ENCODE measurements around the gene DAPK2. TPM values are rescaled to one million over a fixed set of nuclear protein-coding genes. Genes with fewer than 3 reads are reported as not detected.

The DAPK2 gene
- total RNA-seq, 1 donor from 2014 or later: 0.52 TPM

GRCh38 chr15:63943829-63944680, 102.2 kb downstream of the DAPK2 start:
- H3K4me1 Mint-ChIP-seq (ENCODE audit: low read depth, unreplicated experiment): peaks cover 10% of the 10 kb centered on the region
- peak overlapping the region; percentile 58 for H3K27ac Mint-ChIP-seq (ENCODE audit: unreplicated experiment)
- H2AFZ ChIP-seq (ENCODE audit: low read depth, low read length): no peak overlapping the region
- no peak overlapping the region for H3K4me2 ChIP-seq (ENCODE audit: low read length)
- H3K9ac ChIP-seq (ENCODE audit: low read length): no peak overlapping the region
- H4K20me1 ChIP-seq (ENCODE audit: insufficient read depth, low read length): no peaks in the 10 kb centered on the region
- TF ChIP-seq EZH2 (IDR thresholded peaks at IDR 0.05; ENCODE audit: insufficient read depth, low read length): no peak
- TF ChIP-seq, protein P1, sequence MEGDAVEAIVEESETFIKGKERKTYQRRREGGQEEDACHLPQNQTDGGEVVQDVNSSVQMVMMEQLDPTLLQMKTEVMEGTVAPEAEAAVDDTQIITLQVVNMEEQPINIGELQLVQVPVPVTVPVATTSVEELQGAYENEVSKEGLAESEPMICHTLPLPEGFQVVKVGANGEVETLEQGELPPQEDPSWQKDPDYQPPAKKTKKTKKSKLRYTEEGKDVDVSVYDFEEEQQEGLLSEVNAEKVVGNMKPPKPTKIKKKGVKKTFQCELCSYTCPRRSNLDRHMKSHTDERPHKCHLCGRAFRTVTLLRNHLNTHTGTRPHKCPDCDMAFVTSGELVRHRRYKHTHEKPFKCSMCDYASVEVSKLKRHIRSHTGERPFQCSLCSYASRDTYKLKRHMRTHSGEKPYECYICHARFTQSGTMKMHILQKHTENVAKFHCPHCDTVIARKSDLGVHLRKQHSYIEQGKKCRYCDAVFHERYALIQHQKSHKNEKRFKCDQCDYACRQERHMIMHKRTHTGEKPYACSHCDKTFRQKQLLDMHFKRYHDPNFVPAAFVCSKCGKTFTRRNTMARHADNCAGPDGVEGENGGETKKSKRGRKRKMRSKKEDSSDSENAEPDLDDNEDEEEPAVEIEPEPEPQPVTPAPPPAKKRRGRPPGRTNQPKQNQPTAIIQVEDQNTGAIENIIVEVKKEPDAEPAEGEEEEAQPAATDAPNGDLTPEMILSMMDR (IDR thresholded peaks at IDR 0.05; ENCODE audit: insufficient read depth, low read depth, low read length): no peak
- DNase-seq (ENCODE audit: low read depth) (no peak), FAIRE-seq (no peak)
- H3K79me2 ChIP-seq (ENCODE audit: insufficient read depth, low read length): no peaks in the 10 kb centered on the region
- H3K4me3 ChIP-seq (ENCODE audit: insufficient read depth, low read depth, low read length): no peak overlapping the region
- no peaks in the 10 kb centered on the region for H3K27me3 ChIP-seq (ENCODE audit: insufficient read depth, low read length)
- H3K36me3 Mint-ChIP-seq (ENCODE audit: low read depth, unreplicated experiment): no peaks in the 10 kb centered on the region
- H3K4me3 Mint-ChIP-seq (ENCODE audit: unreplicated experiment): no peak overlapping the region
- no peaks in the 10 kb centered on the region for H3K36me3 ChIP-seq (ENCODE audit: insufficient read depth, low read length)
- peaks cover 13% of the 10 kb centered on the region for H3K27me3 Mint-ChIP-seq (ENCODE audit: low read depth, unreplicated experiment)
- H3K27ac ChIP-seq (ENCODE audit: low read depth, low read length): no peak overlapping the region
- no peaks in the 10 kb centered on the region for H3K9me3 ChIP-seq (ENCODE audit: insufficient read depth, low read depth, low read length)
- peaks cover 9% of the 10 kb centered on the region for H3K4me1 ChIP-seq (ENCODE audit: insufficient read depth, low read length)
- peaks cover 3% of the 10 kb centered on the region for H3K9me3 Mint-ChIP-seq (ENCODE audit: unreplicated experiment)

- H2AFZ ChIP-seq (ENCODE audit: low read depth, low read length): no peak overlapping the region
- DNase-seq (ENCODE audit: low read depth) (no peak), FAIRE-seq (no peak)
- H3K4me3 Mint-ChIP-seq (ENCODE audit: unreplicated experiment): no peak overlapping the region
- H3K9me3 Mint-ChIP-seq (ENCODE audit: unreplicated experiment): no peaks in the 10 kb centered on the region
- H4K20me1 ChIP-seq (ENCODE audit: insufficient read depth, low read length): no peaks in the 10 kb centered on the region
- no peaks in the 10 kb centered on the region for H3K9me3 ChIP-seq (ENCODE audit: insufficient read depth, low read depth, low read length)
- peaks cover 13% of the 10 kb centered on the region for H3K27me3 Mint-ChIP-seq (ENCODE audit: low read depth, unreplicated experiment)
- no peak overlapping the region for H3K4me3 ChIP-seq (ENCODE audit: insufficient read depth, low read depth, low read length)
- H3K79me2 ChIP-seq (ENCODE audit: insufficient read depth, low read length): no peaks in the 10 kb centered on the region
- peaks cover 18% of the 10 kb centered on the region for H3K4me1 ChIP-seq (ENCODE audit: insufficient read depth, low read length)
- TF ChIP-seq, protein P1 (IDR thresholded peaks at IDR 0.05; ENCODE audit: insufficient read depth, low read depth, low read length): no peak
- no peak for TF ChIP-seq EZH2 (IDR thresholded peaks at IDR 0.05; ENCODE audit: insufficient read depth, low read length)
- H3K4me1 Mint-ChIP-seq (ENCODE audit: low read depth, unreplicated experiment): peaks cover 18% of the 10 kb centered on the region
- no peak overlapping the region for H3K4me2 ChIP-seq (ENCODE audit: low read length)
- H3K27me3 ChIP-seq (ENCODE audit: insufficient read depth, low read length): no peaks in the 10 kb centered on the region
- no peak overlapping the region for H3K9ac ChIP-seq (ENCODE audit: low read length)
- H3K27ac Mint-ChIP-seq (ENCODE audit: unreplicated experiment): no peak overlapping the region
- H3K27ac ChIP-seq (ENCODE audit: low read depth, low read length): no peak overlapping the region
- no peaks in the 10 kb centered on the region for H3K36me3 ChIP-seq (ENCODE audit: insufficient read depth, low read length)
- H3K36me3 Mint-ChIP-seq (ENCODE audit: low read depth, unreplicated experiment): no peaks in the 10 kb centered on the region
Observed at GRCh38 chr15:63942486-63943365, 103.6 kb downstream of the DAPK2 start.
